ENCODE results near the gene LY6G6D.

DNA sequence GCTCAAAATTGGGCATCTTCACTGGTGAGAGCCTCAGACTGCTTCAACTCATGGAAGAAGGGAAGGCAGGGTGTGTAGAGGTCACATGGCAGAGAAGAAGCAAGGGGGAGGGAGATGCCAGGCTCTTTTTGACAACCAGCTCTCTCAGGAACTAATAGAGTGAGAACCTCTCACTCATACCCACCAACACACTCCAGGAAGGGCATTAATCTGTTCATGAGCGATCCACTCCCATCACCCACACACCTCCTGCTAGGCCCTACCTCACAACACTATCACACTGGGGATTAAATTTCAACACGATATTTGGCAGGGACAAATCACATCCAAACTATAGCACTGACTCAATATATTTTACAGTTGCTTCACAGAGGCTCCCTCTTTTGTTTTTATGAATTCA is 26.7 kb downstream of the LY6G6D start:
- no peak for TF ChIP-seq CTCF (IDR thresholded peaks at IDR 0.05; ENCODE audit: extremely low read depth in 1 of 2, insufficient read depth in 1 of 2, low read depth in 1 of 2, low read length in 2 of 2)
- no peak for TF ChIP-seq MAX (IDR thresholded peaks at IDR 0.05; ENCODE audit: insufficient read depth, insufficient read length)
- no peak for TF ChIP-seq EZH2 (IDR thresholded peaks at IDR 0.05; ENCODE audit: borderline replicate concordance, low read depth, low read length, severe bottlenecking)
- TF ChIP-seq POLR2A (IDR thresholded peaks at IDR 0.05; ENCODE audit: low read depth, low read length): no peak
- no peak for TF ChIP-seq JUN (IDR thresholded peaks at IDR 0.05; ENCODE audit: borderline replicate concordance, insufficient read depth, insufficient read length, low read depth)
- TF ChIP-seq POLR2AphosphoS5 (IDR thresholded peaks at IDR 0.05; ENCODE audit: insufficient read depth, low read depth, low read length): no peak
- no peak for TF ChIP-seq MYC (IDR thresholded peaks at IDR 0.05; ENCODE audit: low read depth, low read length)

Data from endothelial cell of umbilical vein (primary cell).